Neural crest cell (in vitro differentiated cells): ENCODE measurements around the gene JUNB. TPM values are rescaled to one million over a fixed set of nuclear protein-coding genes. Genes with fewer than 3 reads are reported as not detected.
A peak's percentile ranks its signal among the peaks of the same experiment; 100 is the strongest.
"Not testable (repeated sequence)": the region's sequence is repeated elsewhere in the genome, so short reads cannot be mapped to it uniquely, and the experiment has no call there.

Experiments
- DNase-seq: peaks from one replicate; pipeline ENCODE4 v3.0.0; 2021; ENCODE audit warnings: low read depth, mixed read lengths, low spot score
- H3K27ac Mint-ChIP-seq: one replicate; pipeline ENCODE4 v1.8.0; 2021; ENCODE audit warnings: mild to moderate bottlenecking, mixed read lengths; ENCODE audit not compliant: unreplicated experiment
- H3K27me3 Mint-ChIP-seq: 2 replicates; pipeline ENCODE4 v1.8.0; 2021; ENCODE audit warnings: low read depth, mild to moderate bottlenecking, mixed read lengths
- H3K36me3 Mint-ChIP-seq: 2 replicates; pipeline ENCODE4 v1.8.0; 2021; ENCODE audit warnings: low read depth, mild to moderate bottlenecking, mixed read lengths
- H3K4me1 Mint-ChIP-seq: 2 replicates; pipeline ENCODE4 v1.8.0; 2021; ENCODE audit warnings: mixed read lengths
- H3K4me3 Mint-ChIP-seq: one replicate; pipeline ENCODE4 v1.8.0; 2021; ENCODE audit warnings: mild to moderate bottlenecking, mixed read lengths
- H3K9me3 Mint-ChIP-seq: 2 replicates; pipeline ENCODE4 v1.8.0; 2021; ENCODE audit warnings: mixed read lengths
- total RNA-seq: library from RNA; stranded (reverse); gene quantifications from 2 replicates; pipeline ENCODE4 v1.2.1, GENCODE V29; 2021
- TF ChIP-seq, protein P1 (sequence below): fragments of 200-600 bp; sonication (generic); conservative IDR thresholded peaks from 2 replicates; pipeline ENCODE4 v1.5.0; 2021; ENCODE audit warnings: antibody characterized with exemption, mild to moderate bottlenecking

JUNB gene
- total RNA-seq, 1 donor from 2014 or later = 9.6 TPM

DNA sequence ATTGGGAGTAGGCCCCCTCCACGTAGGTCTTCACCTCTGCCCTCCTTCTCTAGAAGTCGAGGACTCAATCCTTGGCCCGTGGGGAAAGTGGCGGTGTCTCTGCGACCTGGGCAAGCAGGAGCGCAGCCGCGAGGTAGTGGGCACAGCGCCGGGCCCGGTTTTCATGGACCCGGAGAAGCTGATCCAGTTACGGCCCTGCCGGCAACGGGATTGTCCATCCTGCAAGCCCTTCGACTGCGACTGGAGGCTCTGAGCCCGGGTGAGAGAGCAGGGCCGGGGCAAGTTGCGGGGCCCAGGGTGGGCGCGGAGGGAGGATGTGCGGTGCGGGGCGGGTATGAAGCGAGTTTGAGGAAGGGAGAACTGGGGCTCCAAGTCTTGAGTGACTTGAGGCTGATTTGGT is 12.8 kb downstream of the JUNB start:
- no peak for DNase-seq
- H3K9me3 Mint-ChIP-seq = no peaks in the 10 kb centered on the region
- H3K27ac Mint-ChIP-seq = no peak overlapping the region
- TF ChIP-seq, protein P1, sequence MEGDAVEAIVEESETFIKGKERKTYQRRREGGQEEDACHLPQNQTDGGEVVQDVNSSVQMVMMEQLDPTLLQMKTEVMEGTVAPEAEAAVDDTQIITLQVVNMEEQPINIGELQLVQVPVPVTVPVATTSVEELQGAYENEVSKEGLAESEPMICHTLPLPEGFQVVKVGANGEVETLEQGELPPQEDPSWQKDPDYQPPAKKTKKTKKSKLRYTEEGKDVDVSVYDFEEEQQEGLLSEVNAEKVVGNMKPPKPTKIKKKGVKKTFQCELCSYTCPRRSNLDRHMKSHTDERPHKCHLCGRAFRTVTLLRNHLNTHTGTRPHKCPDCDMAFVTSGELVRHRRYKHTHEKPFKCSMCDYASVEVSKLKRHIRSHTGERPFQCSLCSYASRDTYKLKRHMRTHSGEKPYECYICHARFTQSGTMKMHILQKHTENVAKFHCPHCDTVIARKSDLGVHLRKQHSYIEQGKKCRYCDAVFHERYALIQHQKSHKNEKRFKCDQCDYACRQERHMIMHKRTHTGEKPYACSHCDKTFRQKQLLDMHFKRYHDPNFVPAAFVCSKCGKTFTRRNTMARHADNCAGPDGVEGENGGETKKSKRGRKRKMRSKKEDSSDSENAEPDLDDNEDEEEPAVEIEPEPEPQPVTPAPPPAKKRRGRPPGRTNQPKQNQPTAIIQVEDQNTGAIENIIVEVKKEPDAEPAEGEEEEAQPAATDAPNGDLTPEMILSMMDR = no peak
- peak overlapping the region; percentile 57 for H3K4me3 Mint-ChIP-seq
- H3K36me3 Mint-ChIP-seq = peaks cover 8% of the 10 kb centered on the region
- no peaks in the 10 kb centered on the region for H3K27me3 Mint-ChIP-seq
- H3K4me1 Mint-ChIP-seq = peaks cover 33% of the 10 kb centered on the region

DNA sequence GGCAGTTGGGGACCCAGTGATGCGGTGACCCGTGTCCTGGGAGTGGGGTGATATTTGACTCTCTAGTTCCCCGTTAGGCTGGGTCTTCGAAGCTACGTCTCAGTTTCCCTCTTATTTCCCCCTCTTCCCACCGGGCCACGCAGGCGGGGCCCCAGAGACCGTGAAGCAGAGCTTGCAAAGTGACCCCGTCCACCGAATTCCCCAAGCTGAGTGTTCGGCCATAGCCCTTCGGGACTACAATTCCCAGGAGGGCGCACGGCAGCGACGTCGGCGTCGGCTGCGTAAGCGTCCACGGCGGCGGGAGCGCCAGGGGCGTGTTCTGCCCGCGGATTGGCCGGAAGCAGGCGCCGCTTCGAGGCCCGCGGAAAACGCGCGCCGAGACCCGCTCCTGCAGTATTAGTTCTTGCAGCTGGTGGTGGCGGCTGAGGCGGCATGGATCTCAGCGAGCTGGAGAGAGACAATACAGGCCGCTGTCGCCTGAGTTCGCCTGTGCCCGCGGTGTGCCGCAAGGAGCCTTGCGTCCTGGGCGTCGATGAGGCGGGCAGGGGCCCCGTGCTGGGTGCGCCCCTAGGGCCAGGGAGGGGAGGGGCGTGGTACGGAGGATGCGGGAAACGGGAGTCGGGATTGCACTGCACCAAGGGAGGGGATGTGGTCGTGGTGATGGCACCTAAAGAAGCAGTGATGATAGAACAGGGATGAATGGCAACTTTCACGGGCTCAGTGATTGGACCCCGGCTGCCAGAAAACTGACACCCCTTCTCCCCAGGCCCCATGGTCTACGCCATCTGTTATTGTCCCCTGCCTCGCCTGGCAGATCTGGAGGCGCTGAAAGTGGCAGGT is 15.2 kb downstream of the JUNB start, which contains the start of gene RNASEH2A:
Gene RNASEH2A (plus strand): TSS at position 343 of the 840 bp plus-strand sequence. CDS start 90 bp downstream, at position 433.
- Mint-ChIP-seq H3K27ac (peak within 1 kb of the TSS; percentile 99), H3K27me3 (no peaks in the 10 kb centered on the region), H3K36me3 (peaks cover 8% of the 10 kb centered on the region), H3K9me3 (no peaks in the 10 kb centered on the region), H3K4me1 (peaks cover 25% of the 10 kb centered on the region), H3K4me3 (peak within 1 kb of the TSS; percentile 98)
- DNase-seq = peak; percentile 86
- TF ChIP-seq, protein P1 = no peak

DNA sequence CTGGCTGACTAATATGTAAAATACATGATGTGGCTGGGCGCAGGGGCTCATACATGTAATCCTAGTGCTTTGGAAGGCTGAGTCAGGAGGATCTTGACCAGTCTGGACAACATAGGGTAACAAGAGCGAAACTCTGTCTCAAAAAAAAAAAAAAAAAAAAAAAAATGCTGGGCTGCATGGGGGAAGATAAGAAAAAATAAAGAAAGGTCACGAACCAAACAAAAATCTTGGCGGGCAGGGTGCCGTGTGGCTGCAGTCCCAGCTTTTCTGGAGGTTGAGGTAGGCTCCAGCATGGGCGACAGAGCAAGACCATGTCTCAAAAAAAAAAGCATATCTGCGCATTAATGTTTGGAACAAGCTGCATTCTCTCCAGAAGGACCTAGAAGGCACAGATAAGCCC is 23.8 kb downstream of the JUNB start:
- Mint-ChIP-seq H3K9me3 (no peaks in the 10 kb centered on the region), H3K27ac (no peak overlapping the region), H3K4me1 (no peaks in the 10 kb centered on the region)

DNA sequence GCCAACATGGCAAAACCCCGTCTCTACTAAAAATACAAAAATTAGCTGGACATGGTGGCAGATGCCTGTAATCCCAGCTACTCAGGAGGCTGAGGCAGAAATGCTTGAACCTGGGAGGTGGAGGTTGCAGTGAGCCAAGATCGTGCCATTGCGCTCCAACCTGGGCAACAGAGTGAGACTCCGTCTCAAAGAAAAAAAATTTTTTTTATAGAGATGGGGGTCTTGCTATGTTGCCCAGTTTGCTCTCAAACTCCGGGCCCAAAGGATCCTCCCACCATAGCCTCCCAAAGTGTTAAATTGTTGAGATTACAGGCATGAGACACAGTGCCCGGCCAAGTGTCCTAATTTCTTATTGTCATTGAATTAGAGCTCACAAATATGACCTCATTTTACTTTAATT is 25.9 kb downstream of the JUNB start:
- not testable (repeated sequence) for H3K4me1 Mint-ChIP-seq, H3K27ac Mint-ChIP-seq, H3K9me3 Mint-ChIP-seq, H3K27me3 Mint-ChIP-seq, H3K4me3 Mint-ChIP-seq, H3K36me3 Mint-ChIP-seq, DNase-seq

More for the DNA sequence above, 23.8 kb downstream of the JUNB start:
- DNase-seq = no peak
- Mint-ChIP-seq H3K4me3 (no peak overlapping the region), H3K27me3 (no peaks in the 10 kb centered on the region), H3K36me3 (peaks cover 2% of the 10 kb centered on the region)
- TF ChIP-seq, protein P1 = no peak

DNA sequence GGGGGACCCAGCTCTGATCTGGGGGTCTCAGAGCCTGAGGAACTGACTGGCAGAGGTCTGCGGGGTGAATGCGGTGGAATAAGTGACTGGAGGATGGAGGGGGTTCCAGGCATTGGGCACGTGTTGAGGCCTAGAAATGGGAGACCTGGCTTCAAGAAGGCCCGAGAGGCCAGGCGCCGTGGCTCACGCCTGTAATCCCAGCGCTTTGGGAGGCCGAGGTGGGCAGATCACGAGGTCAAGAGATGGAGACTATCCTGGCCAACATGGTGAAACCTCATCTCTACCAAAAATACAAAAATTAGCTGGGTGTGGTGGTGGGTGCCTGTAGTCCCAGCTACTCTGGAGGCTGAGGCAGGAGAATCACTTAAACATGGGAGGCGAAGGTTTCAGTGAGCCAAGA is 26.5 kb downstream of the JUNB start:
- not testable (repeated sequence) for H3K27me3 Mint-ChIP-seq, DNase-seq, H3K9me3 Mint-ChIP-seq, H3K4me1 Mint-ChIP-seq, H3K27ac Mint-ChIP-seq, H3K36me3 Mint-ChIP-seq, H3K4me3 Mint-ChIP-seq

DNA sequence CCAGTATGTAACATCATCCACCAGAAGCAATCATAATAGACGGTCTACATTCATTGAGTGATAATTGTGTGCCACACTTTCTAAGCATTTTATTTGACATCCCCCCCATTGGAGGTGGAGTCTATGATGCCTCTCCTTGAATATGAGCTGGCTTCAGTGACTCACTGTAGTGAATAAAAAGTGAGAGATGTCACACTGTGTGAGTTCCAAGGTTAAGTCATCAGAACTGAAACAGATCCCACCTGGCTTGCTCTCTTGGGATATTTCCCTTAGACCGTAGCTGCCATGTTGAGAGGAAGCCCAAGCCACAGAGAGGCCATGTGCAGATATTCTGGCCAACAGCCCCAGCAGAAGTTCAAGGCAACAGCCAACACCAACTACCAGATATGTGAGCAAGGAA is 30.5 kb downstream of the JUNB start:
- H3K27ac Mint-ChIP-seq = no peak overlapping the region

More for the DNA sequence above, 30.5 kb downstream of the JUNB start:
- Mint-ChIP-seq H3K9me3 (peaks cover 3% of the 10 kb centered on the region), H3K4me3 (no peak overlapping the region), H3K36me3 (no peaks in the 10 kb centered on the region), H3K4me1 (peaks cover 4% of the 10 kb centered on the region), H3K27me3 (peaks cover 16% of the 10 kb centered on the region)
- TF ChIP-seq, protein P1 = no peak
- DNase-seq = no peak
